Esophagus muscularis mucosa (tissue), 3 donors: ENCODE results near the gene SLC23A2.

Experiments
- CTCF ChIP-seq, 3 experiments: fragments of 200-600 bp in 2 of 3; fragments of 450-650 bp in 1 of 3; sonication (generic) in 2 of 3; IDR thresholded peaks; one replicate each; pipeline ENCODE4 v1.5.1; 2017 to 2019; ENCODE audit warnings: antibody characterized with exemption in 3 of 3, mild to moderate bottlenecking in 2 of 3, moderate library complexity in 1 of 3
- POLR2A ChIP-seq: fragments of 450-650 bp; IDR thresholded peaks from one replicate; pipeline ENCODE4 v1.6.1; 2017; ENCODE audit warnings: antibody characterized with exemption, moderate library complexity, mild to moderate bottlenecking, low read depth
- POLR2AphosphoS5 ChIP-seq, 2 donors: sonication (generic); formaldehyde crosslinking; IDR thresholded peaks; one replicate each; pipeline ENCODE4 v1.6.1; 2017; ENCODE audit warnings: antibody characterized with exemption in 2 of 2

- TF ChIP-seq CTCF (IDR thresholded peaks at IDR 0.05) (no peak), POLR2A (no peak), POLR2AphosphoS5 (IDR thresholded peaks at IDR 0.05) (peak; percentile 7 to 46)
These were observed 50.0 kb downstream of the SLC23A2 start for GRCh38 chr20:4951299-4951698.
